ENCODE measurements around the gene MAN2A2.
A peak's percentile ranks its signal among the peaks of the same experiment; 100 is the strongest.

The MAN2A2 gene

DNA sequence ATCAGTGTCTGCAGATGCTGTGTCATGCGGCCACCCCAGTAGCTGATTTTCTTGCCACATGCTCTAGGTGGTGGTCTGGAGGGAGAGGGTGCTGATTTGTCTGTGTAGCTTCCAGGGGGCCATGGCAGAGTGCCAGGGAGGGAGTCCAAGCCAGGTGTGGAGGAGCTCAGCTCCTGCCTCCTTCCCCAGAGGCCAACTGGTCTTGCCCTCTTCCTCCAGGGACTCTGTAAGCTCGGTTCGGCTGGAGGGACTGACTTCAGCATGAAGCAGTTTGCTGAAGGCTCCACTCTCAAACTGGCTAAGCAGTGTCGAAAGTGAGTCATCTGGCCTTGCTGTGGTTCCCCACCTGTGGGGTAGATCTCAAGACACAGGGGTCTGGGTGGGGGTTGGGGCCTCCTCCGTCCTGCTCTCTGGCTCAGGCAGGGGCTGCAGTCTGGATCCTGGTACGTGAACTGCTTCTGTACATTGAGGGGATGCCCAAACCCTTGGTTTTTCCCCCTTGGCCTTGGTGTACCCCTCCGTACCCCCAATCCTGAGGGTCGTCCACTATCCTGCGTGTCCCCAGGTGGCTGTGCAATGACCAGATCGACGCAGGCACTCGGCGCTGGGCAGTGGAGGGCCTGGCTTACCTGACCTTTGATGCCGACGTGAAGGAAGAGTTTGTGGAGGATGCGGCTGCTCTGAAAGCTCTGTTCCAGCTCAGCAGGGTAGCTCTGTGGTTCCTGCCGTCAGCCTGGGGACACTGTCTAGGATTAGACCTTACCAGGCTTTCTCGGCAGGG is 44.7 kb downstream of the MAN2A2 start:
- DNase-seq, result no peak

DNA sequence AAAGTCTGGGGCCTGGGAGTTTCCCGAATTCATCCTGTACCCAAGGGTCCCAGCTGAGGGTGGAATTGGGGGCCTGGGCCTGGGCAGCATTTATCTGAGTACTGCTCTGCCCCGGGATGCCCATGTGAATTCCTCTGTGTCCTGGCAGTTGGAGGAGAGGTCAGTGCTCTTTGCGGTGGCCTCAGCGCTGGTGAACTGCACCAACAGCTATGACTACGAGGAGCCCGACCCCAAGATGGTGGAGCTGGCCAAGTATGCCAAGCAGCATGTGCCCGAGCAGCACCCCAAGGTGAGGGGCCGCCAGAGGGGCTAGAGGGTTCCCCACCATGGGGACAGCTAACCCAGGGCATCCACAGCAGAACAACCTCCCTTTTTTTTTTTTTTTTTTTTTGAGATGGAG is 45.4 kb downstream of the MAN2A2 start:
- no peak for DNase-seq

DNA sequence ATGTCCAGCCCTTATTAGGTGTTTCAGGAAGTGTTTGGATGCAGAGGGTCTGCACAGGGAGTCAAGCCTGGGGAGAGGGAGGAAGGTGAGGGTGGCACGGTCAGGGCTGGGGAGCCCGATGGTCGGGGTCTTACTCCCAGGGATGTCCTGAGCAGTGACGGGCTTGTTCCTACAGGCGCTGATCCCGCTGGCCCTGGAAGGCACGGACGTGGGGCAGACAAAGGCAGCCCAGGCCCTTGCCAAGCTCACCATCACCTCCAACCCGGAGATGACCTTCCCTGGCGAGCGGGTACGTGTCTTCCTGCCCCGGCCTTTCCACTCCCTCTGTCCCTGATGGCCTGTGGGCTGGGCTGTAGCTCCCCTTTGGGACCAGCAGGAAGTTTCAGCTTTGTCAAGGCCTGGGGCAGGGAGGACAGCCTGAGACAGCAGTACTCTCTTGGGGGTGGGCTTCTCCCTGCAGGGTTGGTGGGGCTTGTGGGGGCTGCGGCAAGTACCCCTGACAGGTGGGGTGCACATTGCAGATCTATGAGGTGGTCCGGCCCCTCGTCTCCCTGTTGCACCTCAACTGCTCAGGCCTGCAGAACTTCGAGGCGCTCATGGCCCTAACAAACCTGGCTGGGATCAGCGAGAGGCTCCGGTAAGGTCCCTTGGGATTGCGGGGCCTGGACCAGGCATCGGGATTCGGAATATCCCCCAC is 47.0 kb downstream of the MAN2A2 start:
- no peak for DNase-seq

DNA sequence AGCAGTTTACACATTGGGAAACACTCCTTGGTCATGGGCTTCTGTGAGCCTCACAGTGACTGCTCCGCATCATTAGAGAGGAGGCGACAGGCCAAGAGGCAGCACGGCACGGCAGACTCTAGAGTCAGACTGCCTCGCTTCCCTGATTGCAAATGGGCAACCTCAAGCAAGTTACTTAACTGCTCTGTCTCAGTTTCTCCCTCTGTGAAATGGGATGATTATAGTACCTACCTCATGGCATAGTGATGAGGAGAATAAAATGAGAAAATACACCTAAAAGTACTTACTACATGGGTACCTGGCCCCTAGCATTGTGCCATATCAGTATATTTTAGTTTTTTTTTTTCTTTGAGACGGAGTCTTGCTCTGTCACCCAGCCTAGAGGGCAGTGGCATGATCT is 47.6 kb downstream of the MAN2A2 start:
- no peak for DNase-seq

DNA sequence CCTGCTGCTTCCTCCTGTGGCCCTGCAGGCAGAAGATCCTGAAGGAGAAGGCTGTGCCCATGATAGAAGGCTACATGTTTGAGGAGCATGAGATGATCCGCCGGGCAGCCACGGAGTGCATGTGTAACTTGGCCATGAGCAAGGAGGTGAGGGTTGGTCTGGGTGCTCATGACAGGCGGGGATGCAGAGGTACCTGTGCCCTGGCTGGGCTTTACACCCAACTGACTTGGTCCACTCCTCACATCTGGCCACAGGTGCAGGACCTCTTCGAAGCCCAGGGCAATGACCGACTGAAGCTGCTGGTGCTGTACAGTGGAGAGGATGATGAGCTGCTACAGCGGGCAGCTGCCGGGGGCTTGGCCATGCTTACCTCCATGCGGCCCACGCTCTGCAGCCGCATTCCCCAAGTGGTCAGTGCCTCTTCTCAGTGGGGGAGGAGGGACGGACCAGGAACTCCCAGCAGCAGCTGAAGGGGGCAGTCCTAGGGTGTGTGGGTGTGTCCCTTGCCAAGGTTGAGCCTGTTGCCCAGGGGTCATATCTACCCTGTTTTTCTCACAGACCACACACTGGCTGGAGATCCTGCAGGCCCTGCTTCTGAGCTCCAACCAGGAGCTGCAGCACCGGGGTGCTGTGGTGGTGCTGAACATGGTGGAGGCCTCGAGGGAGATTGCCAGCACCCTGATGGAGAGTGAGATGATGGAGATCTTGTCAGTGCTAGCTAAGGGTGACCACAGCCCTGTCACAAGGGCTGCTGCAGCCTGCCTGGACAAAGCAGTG is 50.0 kb downstream of the MAN2A2 start:
- no peak for DNase-seq

- no peak for DNase-seq
Observed at GRCh38 chr15:90953947-90954711, 51.0 kb downstream of the MAN2A2 start.

- DNase-seq, result peak; percentile 95
Observed at GRCh38 chr15:90954712-90955623, 51.9 kb downstream of the MAN2A2 start, which contains the start of gene RCCD1. Gene RCCD1 (plus strand): TSS chr15:90954884. CDS start chr15:90956735, 1,851 bp downstream.

DNA sequence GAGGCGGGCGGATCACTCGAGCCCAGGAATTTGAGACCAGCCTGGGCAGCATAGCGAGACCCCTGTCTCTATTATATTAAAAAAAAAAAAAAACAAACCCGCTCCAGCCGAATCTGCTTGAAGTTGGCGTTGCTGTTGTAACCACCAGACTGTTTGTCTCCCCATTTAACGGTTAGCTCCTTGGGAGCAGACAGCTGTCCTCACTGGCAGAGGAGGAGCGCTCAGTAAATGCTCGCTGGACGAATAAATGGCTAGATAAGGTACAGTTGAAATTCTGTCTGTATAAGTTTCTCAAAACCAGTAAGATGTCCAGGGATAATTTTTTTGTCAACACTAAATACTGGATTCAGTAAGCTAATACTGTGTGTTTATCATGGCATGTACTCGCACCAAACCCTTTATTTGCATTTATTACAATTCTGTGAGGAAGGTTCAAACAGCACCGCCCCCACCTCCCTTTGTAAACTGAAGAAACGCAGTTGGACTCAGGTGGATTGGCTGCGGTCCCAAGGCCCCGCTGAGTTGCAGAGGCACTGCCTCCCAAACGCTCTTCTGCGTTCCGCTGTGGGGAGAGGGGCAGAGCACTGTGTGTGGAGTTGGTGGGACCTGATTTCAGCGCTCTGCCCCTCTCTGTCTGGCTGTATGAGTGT is 52.6 kb downstream of the MAN2A2 start:
- DNase-seq, result no peak

GRCh38 chr15:90956274-90957030 is 53.4 kb downstream of the MAN2A2 start:
- DNase-seq, result peak; percentile 76

DNA sequence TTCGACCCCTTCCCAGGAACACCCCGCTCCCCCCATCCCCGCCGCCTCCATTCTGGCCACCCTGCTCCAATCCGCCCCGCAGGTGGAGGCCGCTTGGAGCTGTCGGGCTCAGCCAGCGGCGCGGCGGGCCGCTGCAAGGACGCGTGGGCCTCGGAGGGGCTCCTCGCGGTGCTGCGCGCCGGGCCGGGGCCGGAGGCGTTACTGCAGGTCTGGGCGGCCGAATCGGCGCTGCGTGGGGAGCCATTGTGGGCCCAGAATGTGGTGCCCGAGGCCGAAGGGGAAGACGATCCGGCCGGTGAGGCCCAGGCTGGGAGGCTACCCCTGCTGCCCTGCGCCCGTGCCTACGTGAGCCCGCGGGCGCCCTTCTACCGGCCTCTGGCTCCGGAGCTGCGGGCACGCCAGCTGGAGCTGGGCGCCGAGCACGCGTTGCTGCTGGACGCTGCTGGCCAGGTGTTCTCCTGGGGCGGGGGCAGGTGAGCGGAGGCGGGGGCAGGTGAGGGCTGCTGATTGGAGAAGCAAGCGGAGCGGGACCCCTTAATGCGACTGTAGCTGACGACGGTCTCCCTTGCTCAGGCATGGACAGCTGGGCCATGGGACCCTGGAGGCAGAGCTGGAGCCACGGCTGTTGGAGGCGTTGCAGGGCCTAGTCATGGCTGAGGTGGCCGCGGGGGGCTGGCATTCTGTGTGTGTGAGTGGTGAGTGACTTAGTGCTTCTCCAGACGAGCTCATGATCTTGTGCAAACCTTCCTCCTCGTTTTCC is 54.1 kb downstream of the MAN2A2 start:
- no peak for DNase-seq

DNA sequence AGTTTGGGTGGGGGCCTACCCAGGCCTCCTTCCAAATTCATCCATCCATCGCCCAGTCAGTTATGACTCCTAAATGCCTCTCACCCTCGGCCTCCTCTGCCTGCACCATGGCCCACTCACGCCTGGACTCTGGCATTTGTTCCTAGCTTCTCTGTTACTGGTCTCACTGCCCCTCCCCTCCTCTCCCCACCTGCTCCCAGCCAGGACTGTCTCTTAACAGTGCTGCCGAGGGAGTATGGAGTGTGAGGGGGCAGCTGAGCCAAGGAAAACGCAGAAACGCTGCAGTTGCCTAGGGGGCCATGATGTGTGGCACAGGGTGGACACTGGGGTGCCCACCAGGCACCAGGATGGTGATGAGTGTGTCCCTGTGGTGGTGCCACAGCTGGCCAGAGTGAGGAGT is 54.7 kb downstream of the MAN2A2 start:
- DNase-seq, result no peak

GRCh38 chr15:90959028-90959595 is 56.0 kb downstream of the MAN2A2 start:
- no peak for DNase-seq

DNA sequence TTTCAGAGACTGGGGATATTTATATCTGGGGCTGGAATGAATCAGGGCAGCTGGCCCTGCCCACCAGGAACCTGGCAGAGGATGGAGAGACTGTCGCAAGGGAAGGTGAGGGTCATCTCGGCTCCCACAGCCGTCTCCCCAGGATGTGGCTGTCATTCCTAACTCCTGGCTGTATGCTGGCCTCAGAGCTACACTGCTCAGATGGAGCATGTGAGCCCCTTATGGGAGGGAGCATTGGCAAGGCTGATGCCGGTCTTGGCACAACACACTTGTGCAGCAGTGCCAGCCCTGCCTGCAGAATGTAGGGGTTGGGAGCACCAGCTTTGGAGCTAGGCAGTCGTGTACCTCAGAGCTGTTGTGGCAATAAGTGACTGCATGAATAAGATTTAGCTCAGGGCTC is 56.8 kb downstream of the MAN2A2 start:
- DNase-seq, result no peak

GRCh38 chr15:90960298-90961091 is 57.4 kb downstream of the MAN2A2 start:
- no peak for DNase-seq

DNA sequence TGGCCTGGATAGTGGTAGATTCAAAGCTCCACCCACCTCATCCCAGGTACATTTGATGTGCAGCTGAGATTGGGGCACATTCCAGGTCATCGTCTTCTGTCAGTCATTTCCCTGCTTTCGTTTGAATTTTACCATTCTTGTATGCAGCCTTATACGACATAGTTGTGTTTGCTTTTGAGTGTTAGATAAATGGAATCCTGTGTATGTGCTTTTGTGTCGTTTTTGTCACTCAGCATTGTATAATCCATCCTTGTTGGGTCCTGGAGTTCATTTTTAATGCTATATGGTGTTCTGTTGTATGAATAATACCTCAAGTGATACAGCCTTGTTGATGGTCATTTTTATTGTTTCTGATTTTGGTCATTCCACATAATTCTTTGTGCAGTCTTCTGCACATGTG is 58.9 kb downstream of the MAN2A2 start:
- no peak for DNase-seq

DNA sequence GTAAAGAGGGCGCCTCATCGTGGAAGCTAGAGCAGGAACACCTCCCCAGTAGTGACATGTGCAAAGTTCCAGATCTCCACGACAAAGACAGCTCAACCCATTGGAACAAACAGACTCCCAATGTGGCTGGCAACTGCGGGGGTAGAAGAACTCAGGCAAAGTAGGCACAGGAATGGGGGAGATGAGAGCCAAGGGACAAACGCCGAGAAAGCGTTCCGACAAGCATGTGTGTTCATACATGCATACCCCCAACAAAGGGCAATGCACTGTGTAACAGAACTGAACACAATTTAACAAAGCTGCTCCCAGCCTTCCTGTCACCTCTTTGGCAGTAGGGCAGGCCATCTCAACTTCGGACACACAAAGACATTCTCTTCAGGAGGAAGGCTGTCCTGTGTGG is 63.2 kb downstream of the MAN2A2 start:
- DNase-seq, result no peak

GRCh38 chr15:90967206-90967605 is 64.1 kb downstream of the MAN2A2 start:
- DNase-seq, result no peak

GRCh38 chr15:90968434-90968833 is 65.3 kb downstream of the MAN2A2 start:
- DNase-seq, result no peak
